Activated CD8-positive, alpha-beta memory T cell treated with anti-CD3 and anti-CD28 coated beads, Interleukin-2, amount 50 U/mL, for 24 hours (primary cell): ENCODE data around the gene NAP1L4.

Experiments
- DNase-seq: peaks from one replicate; pipeline ENCODE4 v3.0.0-alpha.2; 2020; ENCODE audit errors: extremely low read depth

NAP1L4 gene, protein sequence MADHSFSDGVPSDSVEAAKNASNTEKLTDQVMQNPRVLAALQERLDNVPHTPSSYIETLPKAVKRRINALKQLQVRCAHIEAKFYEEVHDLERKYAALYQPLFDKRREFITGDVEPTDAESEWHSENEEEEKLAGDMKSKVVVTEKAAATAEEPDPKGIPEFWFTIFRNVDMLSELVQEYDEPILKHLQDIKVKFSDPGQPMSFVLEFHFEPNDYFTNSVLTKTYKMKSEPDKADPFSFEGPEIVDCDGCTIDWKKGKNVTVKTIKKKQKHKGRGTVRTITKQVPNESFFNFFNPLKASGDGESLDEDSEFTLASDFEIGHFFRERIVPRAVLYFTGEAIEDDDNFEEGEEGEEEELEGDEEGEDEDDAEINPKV

DNA sequence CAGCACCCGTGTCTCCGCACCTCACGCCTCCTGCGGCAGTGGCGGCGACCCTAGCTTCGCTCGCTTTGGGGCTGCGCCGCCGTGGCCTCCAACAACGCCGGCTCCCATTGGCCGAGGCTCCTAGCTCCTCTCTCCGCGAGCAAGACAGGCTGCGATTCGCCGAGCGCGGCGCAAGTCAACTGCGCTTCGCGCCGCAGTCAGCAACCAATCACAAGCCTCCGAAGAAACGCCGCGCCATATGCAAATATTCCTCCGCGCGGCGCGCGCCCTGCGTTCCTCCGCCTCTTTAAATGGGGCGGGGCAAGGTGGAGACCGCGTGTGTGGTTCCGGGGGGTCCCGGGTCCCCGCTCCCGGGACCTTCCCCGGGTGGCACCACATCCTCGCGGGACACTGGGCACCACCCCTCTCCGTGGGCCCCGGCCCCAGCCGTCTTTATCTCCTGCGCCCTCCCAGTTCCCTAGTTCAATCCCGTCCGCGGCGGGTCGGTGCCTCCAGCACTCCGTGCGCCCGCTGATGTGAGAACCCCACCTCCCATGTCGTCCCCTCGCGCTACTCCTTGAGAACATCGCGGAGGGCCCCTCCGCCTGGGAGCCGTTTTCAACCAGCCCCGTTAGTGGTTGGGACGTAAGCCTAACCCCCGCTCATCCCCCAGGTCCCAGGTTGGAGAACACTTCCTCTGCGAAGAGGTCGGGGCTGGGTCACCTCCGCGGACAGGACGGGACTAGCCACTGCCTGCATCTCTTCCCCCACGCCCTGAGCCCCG lies at the start of gene NAP1L4:
Gene NAP1L4, minus strand, starts transcription at position 96 of the 763 bp plus-strand sequence. CDS start 13,109 bp downstream, outside the sequence.
- DNase-seq, result peak; percentile 92

- DNase-seq, result no peak
Observed at GRCh38 chr11:3040881-3041280, 48.8 kb upstream of the NAP1L4 start.

DNA sequence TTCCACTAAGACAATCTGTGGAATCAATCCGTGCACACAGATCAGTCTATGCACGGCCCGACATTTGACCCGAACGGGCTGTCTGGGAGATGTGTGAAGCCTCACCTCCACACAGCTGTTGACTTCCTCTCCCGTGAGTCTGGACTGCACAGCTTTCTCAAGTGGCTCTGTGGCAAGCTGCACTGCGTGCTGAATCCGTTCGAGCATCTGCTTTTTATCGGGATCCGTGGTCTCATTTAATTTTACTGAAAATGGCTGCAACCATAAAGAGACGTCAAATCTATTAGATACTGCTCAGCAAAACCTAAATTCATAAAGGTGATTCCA lies 45.8 kb upstream of the NAP1L4 start:
- no peak for DNase-seq

- DNase-seq, result no peak
Observed at GRCh38 chr11:3037040-3037944, 45.2 kb upstream of the NAP1L4 start.

DNA sequence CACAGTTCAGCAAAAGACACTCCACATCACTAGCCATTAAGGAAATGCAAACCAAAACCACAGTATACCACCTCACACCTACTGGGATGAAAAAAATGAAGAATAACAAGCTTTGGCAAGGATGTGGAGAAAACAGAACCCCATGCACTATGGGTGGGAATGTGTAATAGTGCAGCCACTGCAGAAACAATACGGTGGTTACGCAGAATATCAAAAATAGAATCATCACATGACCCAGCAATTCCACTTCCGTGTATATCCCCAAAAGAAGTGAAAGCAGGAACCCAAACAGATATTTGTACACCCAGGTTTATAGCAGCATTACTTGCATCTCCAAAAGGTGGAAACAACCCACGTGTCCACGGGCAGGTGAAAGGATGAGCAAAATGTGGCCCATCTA lies 44.3 kb upstream of the NAP1L4 start:
- DNase-seq, result no peak

DNA sequence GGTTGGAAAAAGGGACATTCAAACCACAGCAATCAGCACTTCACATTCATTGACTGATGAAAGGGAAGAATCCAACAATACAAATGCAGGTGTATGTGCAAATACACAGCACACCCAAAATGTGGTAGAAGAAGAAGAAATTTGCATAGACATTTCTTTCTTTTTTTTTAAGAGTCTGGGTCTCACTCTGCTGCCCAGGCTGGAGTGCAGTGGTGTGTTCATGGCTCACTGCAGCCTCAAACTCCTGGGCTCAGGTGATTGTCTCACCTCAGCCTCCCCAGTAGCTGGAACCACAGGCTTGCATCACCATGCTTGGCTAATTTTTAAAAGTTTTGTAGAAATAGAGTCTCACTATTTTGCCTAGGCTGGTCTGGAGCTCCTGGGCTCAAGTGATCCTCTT lies 43.2 kb upstream of the NAP1L4 start:
- DNase-seq, result no peak

DNA sequence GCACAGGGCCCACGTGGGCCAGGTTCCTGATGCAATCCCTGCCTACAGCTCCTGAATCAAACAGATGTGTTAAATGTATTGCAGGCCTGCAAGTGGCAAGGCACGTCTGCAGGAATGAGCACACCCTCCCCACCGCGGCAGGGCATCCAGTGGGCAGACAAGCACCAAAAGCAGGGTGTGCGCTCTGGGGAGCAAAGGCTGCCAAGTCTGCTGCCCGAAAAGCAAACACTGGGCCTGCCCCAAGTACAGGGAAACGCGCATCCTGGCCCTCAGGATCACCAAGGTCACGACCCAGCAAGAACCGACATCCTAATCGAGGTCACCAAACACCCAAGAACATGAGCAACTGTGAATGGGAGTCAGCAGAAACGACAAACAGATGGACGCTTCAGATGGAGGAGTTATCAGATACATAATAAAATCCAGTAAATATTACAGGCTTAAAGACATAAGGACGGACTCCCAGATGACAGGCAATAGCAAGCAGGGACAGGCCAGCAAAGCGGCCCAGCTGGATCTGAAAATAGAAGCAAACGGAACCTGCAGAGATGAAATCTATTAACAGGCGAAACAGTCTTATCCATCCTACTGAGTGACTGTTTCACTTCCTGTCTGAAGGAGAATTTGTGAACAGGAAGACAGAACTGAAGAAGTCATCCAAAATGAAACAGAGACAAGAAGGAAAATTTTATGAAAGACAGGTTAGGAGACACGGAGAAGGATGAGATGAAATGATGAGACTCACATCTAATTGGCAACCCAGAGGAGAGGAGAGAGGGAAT lies 38.4 kb upstream of the NAP1L4 start:
- DNase-seq, result no peak

- DNase-seq, result no peak
Observed at GRCh38 chr11:3028813-3029212, 36.7 kb upstream of the NAP1L4 start.

DNA sequence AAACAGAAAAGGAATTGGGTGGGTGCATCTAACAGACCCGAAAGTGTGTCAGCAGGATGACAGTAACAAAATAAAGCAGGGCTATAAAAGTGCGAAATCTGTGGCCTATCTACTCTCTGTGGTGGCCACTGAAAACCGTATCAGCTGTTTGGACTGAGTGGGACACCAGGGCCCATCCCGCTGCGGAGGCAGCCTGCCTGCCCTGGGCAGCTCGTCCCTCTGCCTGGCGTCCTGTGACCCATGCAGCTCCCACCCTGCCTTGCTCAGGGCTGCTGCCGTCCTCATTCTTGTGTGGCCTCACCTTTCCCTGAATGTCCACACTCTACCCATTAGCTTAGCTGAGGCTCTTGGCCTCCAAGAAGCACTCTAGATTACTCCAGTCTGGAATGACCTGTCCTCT lies 34.7 kb upstream of the NAP1L4 start:
- no peak for DNase-seq

DNA sequence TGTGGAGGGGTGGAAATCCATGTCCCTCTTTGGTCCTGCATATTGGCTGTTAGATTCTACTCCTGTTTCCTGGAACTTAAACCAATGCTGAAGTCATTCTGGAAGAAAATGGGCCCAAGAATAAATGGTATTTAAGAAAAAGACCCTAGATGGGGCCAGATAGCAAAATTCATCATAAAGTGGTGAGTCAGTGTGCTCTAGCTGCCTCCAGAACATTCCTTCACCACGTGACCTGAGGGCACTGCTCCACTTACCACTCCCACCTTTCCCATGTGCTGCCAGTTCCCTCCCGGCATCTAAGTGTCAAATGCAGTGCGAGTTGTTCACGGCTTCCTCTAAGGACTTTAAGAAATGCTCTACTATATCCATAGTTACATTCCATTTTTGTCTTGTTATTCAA lies 30.9 kb upstream of the NAP1L4 start:
- DNase-seq, result no peak

GRCh38 chr11:3022300-3022967 lies 30.3 kb upstream of the NAP1L4 start:
- DNase-seq, result no peak

DNA sequence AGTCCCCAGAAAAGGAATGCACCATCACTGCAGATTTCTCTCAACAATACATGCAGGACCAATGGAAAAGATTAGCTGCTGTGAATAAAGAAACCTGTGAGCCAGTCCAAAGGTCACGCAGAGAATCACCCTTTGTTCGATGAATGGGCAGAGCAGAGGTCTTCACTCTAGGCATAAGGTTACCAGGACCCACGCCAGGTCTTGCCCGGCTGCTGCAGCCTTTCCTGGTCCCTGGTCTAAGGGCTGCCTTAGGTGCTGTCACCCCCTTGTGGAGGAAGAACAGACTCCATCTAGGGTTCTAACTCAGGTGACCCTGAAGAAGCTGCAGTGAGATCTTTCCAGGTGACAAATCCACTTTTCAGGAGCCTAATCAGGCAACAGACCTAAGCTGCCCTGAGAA lies 29.0 kb upstream of the NAP1L4 start:
- no peak for DNase-seq

GRCh38 chr11:3020011-3020410 lies 27.9 kb upstream of the NAP1L4 start:
- no peak for DNase-seq

- DNase-seq, result no peak
Observed at GRCh38 chr11:3018596-3018995, 26.5 kb upstream of the NAP1L4 start.

GRCh38 chr11:3016861-3017260 lies 24.7 kb upstream of the NAP1L4 start:
- no peak for DNase-seq

DNA sequence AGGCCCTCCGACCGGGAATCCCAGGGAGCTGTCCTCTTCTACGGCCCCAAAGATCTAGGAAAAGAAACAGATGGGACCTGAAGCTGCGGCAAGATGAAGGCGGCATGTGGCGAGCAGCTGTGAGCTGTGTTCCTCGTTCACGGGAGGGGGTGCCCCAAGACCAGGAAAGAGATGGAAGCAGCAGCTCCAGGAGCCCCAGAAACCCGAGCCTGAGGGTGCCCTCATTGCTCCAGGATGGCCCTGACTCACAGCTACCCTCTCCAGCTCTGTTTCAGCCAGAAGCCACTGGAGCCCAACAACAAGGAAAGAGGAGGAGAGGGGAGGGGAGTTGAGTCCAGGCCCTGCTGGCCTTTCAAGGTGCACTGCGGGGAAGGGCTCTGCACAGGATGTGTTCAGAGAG lies 23.7 kb upstream of the NAP1L4 start:
- DNase-seq, result no peak

DNA sequence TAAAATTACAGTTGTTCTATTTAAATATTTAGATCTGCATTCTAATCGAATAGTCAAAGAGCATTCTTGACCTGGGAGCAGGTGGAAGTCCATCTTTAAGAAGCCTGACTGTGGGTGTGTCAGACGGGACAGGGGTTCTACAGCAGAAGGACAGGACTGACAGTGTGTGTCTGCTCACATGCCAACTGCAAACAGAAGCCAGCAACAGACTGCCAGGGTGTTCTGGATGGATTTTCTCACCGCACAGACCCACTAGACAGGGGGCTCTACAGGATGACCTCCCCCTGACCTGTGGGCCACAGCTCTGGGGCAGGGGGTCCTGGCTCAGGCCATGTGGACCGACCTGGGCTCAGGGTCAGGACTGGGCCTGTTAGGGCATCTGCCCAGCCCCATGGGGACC lies 22.8 kb upstream of the NAP1L4 start:
- DNase-seq, result no peak

GRCh38 chr11:3014057-3014938 lies 22.2 kb upstream of the NAP1L4 start:
- no peak for DNase-seq

DNA sequence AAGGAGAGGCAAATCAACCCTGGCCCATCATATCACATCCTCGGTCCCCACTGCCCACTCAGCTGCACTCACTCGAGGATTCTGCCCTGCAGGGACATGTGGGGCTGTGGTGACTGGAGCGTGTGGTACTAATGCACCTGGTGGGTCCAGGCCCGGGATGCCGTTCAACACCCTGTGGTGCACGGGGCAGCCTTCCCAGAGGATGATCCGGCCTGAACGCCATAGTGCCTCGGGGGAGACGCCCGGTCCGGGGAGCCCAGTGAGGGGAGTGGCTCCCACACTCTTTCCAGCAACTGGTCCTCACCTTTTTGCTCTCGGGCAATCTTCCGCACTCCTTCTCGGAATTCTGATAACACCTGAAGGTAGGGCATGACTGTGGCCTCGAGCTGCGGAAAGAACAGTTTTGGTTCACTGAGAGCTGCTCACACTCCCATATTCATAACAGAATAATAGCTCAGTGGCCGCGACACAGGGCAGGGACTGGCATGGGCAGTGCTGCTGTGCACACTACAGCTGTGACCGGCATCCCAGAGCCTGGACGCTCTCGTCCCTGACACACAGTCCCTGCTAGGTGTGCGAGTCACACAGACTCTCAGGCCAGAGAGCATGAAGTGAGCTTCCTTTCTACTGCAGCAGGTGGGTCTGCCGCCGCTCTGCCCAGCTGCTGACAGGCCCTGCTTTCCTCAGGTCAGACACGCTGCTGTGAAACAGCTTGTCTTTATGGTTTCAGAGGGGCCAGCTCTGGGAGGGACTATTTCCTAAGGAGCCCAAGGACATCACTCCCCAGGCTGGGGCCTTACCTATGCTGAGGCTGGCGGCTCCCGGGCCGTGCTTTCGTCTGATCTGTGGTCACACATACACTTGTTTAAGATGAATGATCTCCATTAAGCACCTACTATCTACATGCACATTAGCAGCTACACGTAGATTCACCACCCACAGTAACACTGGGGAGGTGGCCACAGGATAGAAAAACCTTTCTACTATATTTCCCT lies 20.1 kb upstream of the NAP1L4 start:
- no peak for DNase-seq
